Measurements from ENCODE around the gene YTHDF1. TPM values are rescaled to one million over a fixed set of nuclear protein-coding genes. Genes with fewer than 3 reads are reported as not detected.
A peak's percentile ranks its signal among the peaks of the same experiment; 100 is the strongest.

Gene YTHDF1
- total RNA-seq, 1 experiment from 2014 or later = 93.4 TPM

DNA sequence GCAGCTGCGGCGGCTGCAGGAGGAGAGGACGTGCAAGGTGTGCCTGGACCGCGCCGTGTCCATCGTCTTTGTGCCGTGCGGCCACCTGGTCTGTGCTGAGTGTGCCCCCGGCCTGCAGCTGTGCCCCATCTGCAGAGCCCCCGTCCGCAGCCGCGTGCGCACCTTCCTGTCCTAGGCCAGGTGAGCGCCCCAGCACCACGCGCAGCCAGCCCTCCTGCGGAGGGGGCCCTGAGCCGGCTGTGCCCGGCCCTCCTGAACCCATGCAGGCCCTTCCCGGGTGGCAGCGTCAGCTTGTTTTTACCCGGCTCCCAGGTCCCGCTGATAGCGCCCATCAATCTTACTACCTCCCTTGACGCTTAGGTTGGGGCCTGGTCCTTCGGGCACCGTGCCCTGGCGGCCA, 23.5 kb upstream of the YTHDF1 start:
- Mint-ChIP-seq H3K9me3 (ENCODE audit: low read depth, unreplicated experiment) (no peaks in the 10 kb centered on the region), H3K4me3 (ENCODE audit: low read depth, unreplicated experiment) (no peak overlapping the region), H3K27ac (ENCODE audit: unreplicated experiment) (no peak overlapping the region), H3K36me3 (ENCODE audit: insufficient read depth, unreplicated experiment) (peaks cover 9% of the 10 kb centered on the region), H3K4me1 (ENCODE audit: low read depth, unreplicated experiment) (peaks cover 16% of the 10 kb centered on the region), H3K27me3 (ENCODE audit: unreplicated experiment) (peaks cover 34% of the 10 kb centered on the region)
- no peak for DNase-seq
- intact Hi-C loops (cut with micrococcal nuclease; ENCODE audit: unreplicated experiment) = no loop called here
- TF ChIP-seq, protein P1, sequence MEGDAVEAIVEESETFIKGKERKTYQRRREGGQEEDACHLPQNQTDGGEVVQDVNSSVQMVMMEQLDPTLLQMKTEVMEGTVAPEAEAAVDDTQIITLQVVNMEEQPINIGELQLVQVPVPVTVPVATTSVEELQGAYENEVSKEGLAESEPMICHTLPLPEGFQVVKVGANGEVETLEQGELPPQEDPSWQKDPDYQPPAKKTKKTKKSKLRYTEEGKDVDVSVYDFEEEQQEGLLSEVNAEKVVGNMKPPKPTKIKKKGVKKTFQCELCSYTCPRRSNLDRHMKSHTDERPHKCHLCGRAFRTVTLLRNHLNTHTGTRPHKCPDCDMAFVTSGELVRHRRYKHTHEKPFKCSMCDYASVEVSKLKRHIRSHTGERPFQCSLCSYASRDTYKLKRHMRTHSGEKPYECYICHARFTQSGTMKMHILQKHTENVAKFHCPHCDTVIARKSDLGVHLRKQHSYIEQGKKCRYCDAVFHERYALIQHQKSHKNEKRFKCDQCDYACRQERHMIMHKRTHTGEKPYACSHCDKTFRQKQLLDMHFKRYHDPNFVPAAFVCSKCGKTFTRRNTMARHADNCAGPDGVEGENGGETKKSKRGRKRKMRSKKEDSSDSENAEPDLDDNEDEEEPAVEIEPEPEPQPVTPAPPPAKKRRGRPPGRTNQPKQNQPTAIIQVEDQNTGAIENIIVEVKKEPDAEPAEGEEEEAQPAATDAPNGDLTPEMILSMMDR (IDR thresholded peaks at IDR 0.05; ENCODE audit: unreplicated experiment) = no peak
- BruUV-seq (replicated peaks) = no TSS peak
- CTCF ChIA-PET = interaction anchor here (1.0 to 1.5 kb wide), 2 partner anchors 15 to 17 kb away, joined by 3 to 5 read pairs; no protein-coding TSS in a partner anchor

DNA sequence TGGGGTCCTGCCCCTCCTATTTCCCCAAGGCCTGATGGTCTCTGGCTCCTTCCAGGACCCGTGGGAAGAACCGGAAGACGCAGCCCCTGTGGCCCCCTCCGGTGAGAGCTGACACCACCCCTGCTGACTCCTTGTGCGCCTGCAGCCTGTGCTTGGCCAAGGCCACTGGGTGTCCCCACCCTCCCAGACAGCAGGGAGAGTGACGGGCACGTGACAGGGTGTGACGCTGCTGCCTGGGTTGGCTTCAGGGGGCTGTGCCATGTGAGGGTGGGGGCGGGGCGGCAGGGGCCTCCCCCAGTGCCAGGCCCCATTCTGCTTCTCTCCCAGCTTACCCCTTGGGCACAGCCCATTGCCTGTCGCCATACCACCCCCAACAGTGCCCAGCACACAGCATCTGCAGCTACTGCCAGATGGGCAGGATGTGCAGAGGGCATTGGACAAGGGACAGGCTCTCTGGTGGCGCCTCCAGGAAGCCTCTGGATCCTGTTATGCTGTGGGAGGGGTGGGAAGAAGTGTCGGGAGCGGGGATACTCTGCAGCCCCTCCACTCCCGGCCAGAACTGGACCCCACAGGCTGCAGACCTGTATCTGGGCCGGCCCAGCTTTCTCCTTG, 22.7 kb upstream of the YTHDF1 start:
- CTCF ChIA-PET = interaction anchor here (1.0 to 1.5 kb wide), 2 partner anchors 14 to 16 kb away, joined by 3 to 5 read pairs; no protein-coding TSS in a partner anchor
- BruUV-seq (replicated peaks) = no TSS peak
- peaks cover 26% of the 10 kb centered on the region for H3K27me3 Mint-ChIP-seq (ENCODE audit: unreplicated experiment)
- no peak overlapping the region for H3K27ac Mint-ChIP-seq (ENCODE audit: unreplicated experiment)
- H3K36me3 Mint-ChIP-seq (ENCODE audit: insufficient read depth, unreplicated experiment) = peaks cover 9% of the 10 kb centered on the region
- no peaks in the 10 kb centered on the region for H3K9me3 Mint-ChIP-seq (ENCODE audit: low read depth, unreplicated experiment)
- TF ChIP-seq, protein P1 (IDR thresholded peaks at IDR 0.05; ENCODE audit: unreplicated experiment) = no peak
- peak; percentile 51 for DNase-seq
- H3K4me1 Mint-ChIP-seq (ENCODE audit: low read depth, unreplicated experiment) = peaks cover 16% of the 10 kb centered on the region
- intact Hi-C loops (cut with micrococcal nuclease; ENCODE audit: unreplicated experiment) = no loop called here
- H3K4me3 Mint-ChIP-seq (ENCODE audit: low read depth, unreplicated experiment) = no peak overlapping the region

DNA sequence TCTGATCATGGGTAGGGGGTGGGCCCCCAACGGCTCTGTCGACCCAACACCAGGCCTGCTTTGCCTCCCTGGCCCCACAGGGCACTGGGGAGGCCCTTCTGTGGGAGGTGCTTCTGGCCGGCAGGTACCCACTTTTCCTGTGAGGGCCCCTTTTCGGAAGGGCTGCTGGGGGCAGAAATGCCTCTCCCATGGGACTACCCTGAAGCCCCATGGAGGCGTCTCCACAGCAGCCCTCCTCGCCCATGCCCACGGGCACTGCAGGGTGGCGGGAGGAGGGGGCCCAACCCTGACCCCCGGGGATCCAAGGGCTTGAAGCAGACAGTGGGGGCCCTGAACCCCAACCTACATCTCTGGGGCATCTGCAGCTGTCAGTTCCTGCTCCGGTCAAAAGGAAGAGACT, 22.1 kb upstream of the YTHDF1 start:
- intact Hi-C loops (cut with micrococcal nuclease; ENCODE audit: unreplicated experiment) = no loop called here
- H3K27me3 Mint-ChIP-seq (ENCODE audit: unreplicated experiment) = peaks cover 20% of the 10 kb centered on the region
- no peaks in the 10 kb centered on the region for H3K9me3 Mint-ChIP-seq (ENCODE audit: low read depth, unreplicated experiment)
- H3K4me3 Mint-ChIP-seq (ENCODE audit: low read depth, unreplicated experiment) = no peak overlapping the region
- no peak overlapping the region for H3K27ac Mint-ChIP-seq (ENCODE audit: unreplicated experiment)
- H3K36me3 Mint-ChIP-seq (ENCODE audit: insufficient read depth, unreplicated experiment) = peaks cover 9% of the 10 kb centered on the region
- CTCF ChIA-PET = interaction anchor here (0.7 to 1.5 kb wide), 3 partner anchors 9 to 156 kb away, joined by 3 to 5 read pairs (median 3); no protein-coding TSS in a partner anchor
- no TSS peak for BruUV-seq (replicated peaks)
- TF ChIP-seq, protein P1 (IDR thresholded peaks at IDR 0.05; ENCODE audit: unreplicated experiment) = no peak
- no peak for DNase-seq
- H3K4me1 Mint-ChIP-seq (ENCODE audit: low read depth, unreplicated experiment) = peaks cover 17% of the 10 kb centered on the region

DNA sequence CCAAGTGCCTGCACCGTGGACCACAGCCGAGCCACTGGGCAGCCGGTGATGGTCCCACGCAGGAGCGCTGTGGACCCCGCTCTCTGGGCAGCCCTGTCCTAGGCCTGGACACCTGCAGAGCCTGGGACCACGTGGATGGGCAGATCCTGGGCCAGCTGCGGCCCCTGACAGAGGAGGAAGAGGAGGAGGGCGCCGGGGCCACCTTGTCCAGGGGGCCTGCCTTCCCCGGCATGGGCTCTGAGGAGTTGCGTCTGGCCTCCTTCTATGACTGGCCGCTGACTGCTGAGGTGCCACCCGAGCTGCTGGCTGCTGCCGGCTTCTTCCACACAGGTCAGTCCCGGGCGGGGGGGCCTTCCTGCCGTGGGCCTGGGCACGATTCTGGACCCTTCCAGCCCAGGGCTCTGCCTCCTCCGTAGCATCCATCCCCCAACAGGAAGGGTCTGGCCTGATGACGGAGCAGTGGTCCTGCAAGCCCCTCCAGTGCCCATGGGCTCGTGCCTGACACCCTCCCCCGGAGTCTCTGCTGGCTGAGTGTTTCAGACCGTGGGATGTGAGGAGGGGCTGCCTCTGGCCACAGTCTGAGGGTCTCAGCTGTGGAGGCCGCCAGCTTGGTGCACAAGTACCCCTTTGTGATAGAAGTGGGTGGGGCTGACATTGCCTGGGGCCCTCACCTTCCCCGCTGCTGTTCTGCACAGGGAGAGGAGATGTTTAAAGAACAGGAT, 20.3 kb upstream of the YTHDF1 start:
- H3K4me3 Mint-ChIP-seq (ENCODE audit: low read depth, unreplicated experiment) = no peak overlapping the region
- no TSS peak for BruUV-seq (replicated peaks)
- peaks cover 2% of the 10 kb centered on the region for H3K27me3 Mint-ChIP-seq (ENCODE audit: unreplicated experiment)
- intact Hi-C loops (cut with micrococcal nuclease; ENCODE audit: unreplicated experiment) = no loop called here
- TF ChIP-seq, protein P1 (IDR thresholded peaks at IDR 0.05; ENCODE audit: unreplicated experiment) = no peak
- H3K9me3 Mint-ChIP-seq (ENCODE audit: low read depth, unreplicated experiment) = no peaks in the 10 kb centered on the region
- CTCF ChIA-PET = interaction anchor here (0.9 kb wide), 1 partner anchor 18 kb away, joined by 4 read pairs; no protein-coding TSS in a partner anchor
- H3K4me1 Mint-ChIP-seq (ENCODE audit: low read depth, unreplicated experiment) = peaks cover 34% of the 10 kb centered on the region
- no peak overlapping the region for H3K27ac Mint-ChIP-seq (ENCODE audit: unreplicated experiment)
- H3K36me3 Mint-ChIP-seq (ENCODE audit: insufficient read depth, unreplicated experiment) = peaks cover 16% of the 10 kb centered on the region
- no peak for DNase-seq
